ENCODE data around the gene TBKBP1. TPM values are rescaled to one million over a fixed set of nuclear protein-coding genes. Genes with fewer than 3 reads are reported as not detected.
A peak's percentile ranks its signal among the peaks of the same experiment; 100 is the strongest.

Gene TBKBP1
- total and polyA plus RNA-seq, 2 donors (not counting 1 experiment from before 2014, with no cell fraction given): 4.6 to 11.6 TPM

GRCh38 chr17:47665655-47666054 is 28.3 kb upstream of the TBKBP1 start:
- no peaks in the 10 kb centered on the region for H3K27me3 ChIP-seq (ENCODE audit: control insufficient read depth, insufficient read depth, low read length)
- no peak overlapping the region for H2AFZ ChIP-seq (ENCODE audit: low read length)
- no peaks in the 10 kb centered on the region for H4K20me1 ChIP-seq (ENCODE audit: control insufficient read depth, extremely low read depth, insufficient read depth, low read length)
- H3K27ac ChIP-seq (ENCODE audit: insufficient read depth, low read length): no peak overlapping the region
- no peaks in the 10 kb centered on the region for H3K9me3 ChIP-seq (ENCODE audit: control insufficient read depth, insufficient read depth, low read depth, low read length)
- no peaks in the 10 kb centered on the region for H3K4me1 ChIP-seq (ENCODE audit: control insufficient read depth, extremely low read depth, insufficient read depth, low read length)
- DNase-seq (ENCODE audit: low read depth in 2 of 2): peak in 1 of 2 donors; percentile 70
- H3K36me3 ChIP-seq (ENCODE audit: control insufficient read depth, insufficient read depth, low read length): peaks cover 32% of the 10 kb centered on the region
- TF ChIP-seq EZH2 (IDR thresholded peaks at IDR 0.05; ENCODE audit: low read length, missing control alignments): no peak
- no peak for TF ChIP-seq CTCF (conservative IDR thresholded peaks at IDR 0.05 in 1 of 2, IDR thresholded peaks at IDR 0.05 in 1 of 2; ENCODE audit: low read depth in 1 of 2, low read length in 2 of 2)
- H3K9ac ChIP-seq (ENCODE audit: insufficient read depth, low read length): no peak overlapping the region
- no peak overlapping the region for H3K4me2 ChIP-seq (ENCODE audit: extremely low read depth, insufficient read depth, low read length)
- peaks cover 10% of the 10 kb centered on the region for H3K79me2 ChIP-seq (ENCODE audit: control insufficient read depth, insufficient read depth, low read length)
- H3K4me3 ChIP-seq (replicated peaks in 1 of 4; ENCODE audit: control extremely low read depth in 1 of 4, insufficient read depth in 1 of 4, low read depth in 3 of 4, low read length in 4 of 4): no peak overlapping the region

GRCh38 chr17:47669081-47669480 is 24.9 kb upstream of the TBKBP1 start:
- Histone ChIP-seq H3K4me2 (ENCODE audit: extremely low read depth, insufficient read depth, low read length) (no peak overlapping the region), H2AFZ (ENCODE audit: low read length) (no peak overlapping the region), H3K36me3 (ENCODE audit: control insufficient read depth, insufficient read depth, low read length) (peaks cover 29% of the 10 kb centered on the region), H3K27me3 (ENCODE audit: control insufficient read depth, insufficient read depth, low read length) (no peaks in the 10 kb centered on the region), H3K9me3 (ENCODE audit: control insufficient read depth, insufficient read depth, low read depth, low read length) (no peaks in the 10 kb centered on the region), H3K9ac (ENCODE audit: insufficient read depth, low read length) (no peak overlapping the region), H3K4me1 (ENCODE audit: control insufficient read depth, extremely low read depth, insufficient read depth, low read length) (no peaks in the 10 kb centered on the region), H4K20me1 (ENCODE audit: control insufficient read depth, extremely low read depth, insufficient read depth, low read length) (no peaks in the 10 kb centered on the region), H3K79me2 (ENCODE audit: control insufficient read depth, insufficient read depth, low read length) (peaks cover 6% of the 10 kb centered on the region), H3K27ac (ENCODE audit: insufficient read depth, low read length) (no peak overlapping the region), H3K4me3 (replicated peaks in 1 of 4; ENCODE audit: control extremely low read depth in 1 of 4, insufficient read depth in 1 of 4, low read depth in 3 of 4, low read length in 4 of 4) (no peak overlapping the region)
- no peak for DNase-seq (ENCODE audit: low read depth in 2 of 2)
- TF ChIP-seq EZH2 (IDR thresholded peaks at IDR 0.05; ENCODE audit: low read length, missing control alignments): no peak

- Histone ChIP-seq H3K9me3 (ENCODE audit: control insufficient read depth, insufficient read depth, low read depth, low read length) (no peaks in the 10 kb centered on the region), H3K79me2 (ENCODE audit: control insufficient read depth, insufficient read depth, low read length) (peaks cover 5% of the 10 kb centered on the region), H4K20me1 (ENCODE audit: control insufficient read depth, extremely low read depth, insufficient read depth, low read length) (no peaks in the 10 kb centered on the region), H3K4me3 (replicated peaks in 1 of 4; ENCODE audit: control extremely low read depth in 1 of 4, insufficient read depth in 1 of 4, low read depth in 3 of 4, low read length in 4 of 4) (no peak overlapping the region), H3K27me3 (ENCODE audit: control insufficient read depth, insufficient read depth, low read length) (no peaks in the 10 kb centered on the region), H3K27ac (ENCODE audit: insufficient read depth, low read length) (no peak overlapping the region), H3K36me3 (ENCODE audit: control insufficient read depth, insufficient read depth, low read length) (peaks cover 27% of the 10 kb centered on the region), H3K4me2 (ENCODE audit: extremely low read depth, insufficient read depth, low read length) (no peak overlapping the region), H3K9ac (ENCODE audit: insufficient read depth, low read length) (no peak overlapping the region), H3K4me1 (ENCODE audit: control insufficient read depth, extremely low read depth, insufficient read depth, low read length) (no peaks in the 10 kb centered on the region), H2AFZ (ENCODE audit: low read length) (no peak overlapping the region)
- DNase-seq (ENCODE audit: low read depth in 2 of 2): no peak
- TF ChIP-seq CTCF (conservative IDR thresholded peaks at IDR 0.05 in 1 of 2, IDR thresholded peaks at IDR 0.05 in 1 of 2; ENCODE audit: low read depth in 1 of 2, low read length in 2 of 2) (no peak), EZH2 (IDR thresholded peaks at IDR 0.05; ENCODE audit: low read length, missing control alignments) (no peak)
Measured at GRCh38 chr17:47670064-47670463, 23.9 kb upstream of the TBKBP1 start.

Data from fibroblast of lung (primary cell).